ENCODE results near the gene SERPINA3.

- TF ChIP-seq USF2 (IDR thresholded peaks at IDR 0.05; ENCODE audit: low read length) (no peak), MAX (IDR thresholded peaks at IDR 0.05) (no peak), NRF1 (IDR thresholded peaks at IDR 0.05; ENCODE audit: low read depth, low read length) (no peak), SP1 (IDR thresholded peaks at IDR 0.05; ENCODE audit: low read depth, low read length) (no peak), KDM1A (IDR thresholded peaks at IDR 0.05; ENCODE audit: borderline replicate concordance, low read length) (no peak), E2F6 (IDR thresholded peaks at IDR 0.05) (no peak)
- TF ChIP-seq, protein P1, sequence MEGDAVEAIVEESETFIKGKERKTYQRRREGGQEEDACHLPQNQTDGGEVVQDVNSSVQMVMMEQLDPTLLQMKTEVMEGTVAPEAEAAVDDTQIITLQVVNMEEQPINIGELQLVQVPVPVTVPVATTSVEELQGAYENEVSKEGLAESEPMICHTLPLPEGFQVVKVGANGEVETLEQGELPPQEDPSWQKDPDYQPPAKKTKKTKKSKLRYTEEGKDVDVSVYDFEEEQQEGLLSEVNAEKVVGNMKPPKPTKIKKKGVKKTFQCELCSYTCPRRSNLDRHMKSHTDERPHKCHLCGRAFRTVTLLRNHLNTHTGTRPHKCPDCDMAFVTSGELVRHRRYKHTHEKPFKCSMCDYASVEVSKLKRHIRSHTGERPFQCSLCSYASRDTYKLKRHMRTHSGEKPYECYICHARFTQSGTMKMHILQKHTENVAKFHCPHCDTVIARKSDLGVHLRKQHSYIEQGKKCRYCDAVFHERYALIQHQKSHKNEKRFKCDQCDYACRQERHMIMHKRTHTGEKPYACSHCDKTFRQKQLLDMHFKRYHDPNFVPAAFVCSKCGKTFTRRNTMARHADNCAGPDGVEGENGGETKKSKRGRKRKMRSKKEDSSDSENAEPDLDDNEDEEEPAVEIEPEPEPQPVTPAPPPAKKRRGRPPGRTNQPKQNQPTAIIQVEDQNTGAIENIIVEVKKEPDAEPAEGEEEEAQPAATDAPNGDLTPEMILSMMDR (IDR thresholded peaks at IDR 0.05; ENCODE audit: control extremely low read depth in 1 of 3, insufficient read depth in 1 of 3, low read depth in 1 of 3, low read length in 3 of 3): no peak
Observed at GRCh38 chr14:94655169-94655710, 43.0 kb downstream of the SERPINA3 start.
